ENCODE data around the gene BRD9. TPM values are rescaled to one million over a fixed set of nuclear protein-coding genes. Genes with fewer than 3 reads are reported as not detected.
"Not testable (repeated sequence)": the region's sequence is repeated elsewhere in the genome, so short reads cannot be mapped to it uniquely, and the experiment has no call there.

The BRD9 gene
- total RNA-seq, 1 donor, result 35.8 TPM

GRCh38 chr5:921456-922435 lies 29.1 kb upstream of the BRD9 start:
- TF ChIP-seq CTCF (IDR thresholded peaks at IDR 0.05; ENCODE audit: extremely low read depth, low read depth, low read length), result no peak
- no peak for DNase-seq (ENCODE audit: insufficient read length, low spot score, missing footprints)
- Histone ChIP-seq H4K20me1 (ENCODE audit: insufficient read depth, low read length) (no peaks in the 10 kb centered on the region), H3K4me3 (ENCODE audit: insufficient read depth, low read length) (no peak overlapping the region), H3K9me3 (ENCODE audit: low read depth, low read length) (no peaks in the 10 kb centered on the region), H2AFZ (ENCODE audit: low read length) (no peak overlapping the region), H3K4me2 (ENCODE audit: insufficient read depth, low read length) (no peak overlapping the region), H3K27me3 (ENCODE audit: insufficient read depth, low read length) (peaks cover 16% of the 10 kb centered on the region), H3K27ac (ENCODE audit: low read depth, low read length) (no peak overlapping the region), H3K36me3 (ENCODE audit: insufficient read depth, low read length) (peaks cover 7% of the 10 kb centered on the region), H3K4me1 (ENCODE audit: insufficient read depth, low read length) (no peaks in the 10 kb centered on the region), H3K79me2 (ENCODE audit: insufficient read depth, low read length) (no peaks in the 10 kb centered on the region)

GRCh38 chr5:920321-920720 lies 27.7 kb upstream of the BRD9 start:
- H3K9me3 ChIP-seq (ENCODE audit: low read depth, low read length), result no peaks in the 10 kb centered on the region
- no peaks in the 10 kb centered on the region for H4K20me1 ChIP-seq (ENCODE audit: insufficient read depth, low read length)
- no peak overlapping the region for H3K4me3 ChIP-seq (ENCODE audit: insufficient read depth, low read length)
- no peaks in the 10 kb centered on the region for H3K79me2 ChIP-seq (ENCODE audit: insufficient read depth, low read length)
- H2AFZ ChIP-seq (ENCODE audit: low read length), result no peak overlapping the region
- DNase-seq (ENCODE audit: insufficient read length, low spot score, missing footprints), result no peak
- no peak for TF ChIP-seq CTCF (IDR thresholded peaks at IDR 0.05; ENCODE audit: extremely low read depth, low read depth, low read length)
- no peak overlapping the region for H3K4me2 ChIP-seq (ENCODE audit: insufficient read depth, low read length)
- peaks cover 13% of the 10 kb centered on the region for H3K36me3 ChIP-seq (ENCODE audit: insufficient read depth, low read length)
- H3K27me3 ChIP-seq (ENCODE audit: insufficient read depth, low read length), result peaks cover 2% of the 10 kb centered on the region
- H3K4me1 ChIP-seq (ENCODE audit: insufficient read depth, low read length), result no peaks in the 10 kb centered on the region
- H3K27ac ChIP-seq (ENCODE audit: low read depth, low read length), result no peak overlapping the region

GRCh38 chr5:919356-920000 lies 26.9 kb upstream of the BRD9 start:
- Histone ChIP-seq H4K20me1 (ENCODE audit: insufficient read depth, low read length) (no peaks in the 10 kb centered on the region), H3K36me3 (ENCODE audit: insufficient read depth, low read length) (peaks cover 16% of the 10 kb centered on the region), H3K79me2 (ENCODE audit: insufficient read depth, low read length) (no peaks in the 10 kb centered on the region), H3K4me1 (ENCODE audit: insufficient read depth, low read length) (no peaks in the 10 kb centered on the region), H3K27ac (ENCODE audit: low read depth, low read length) (no peak overlapping the region), H3K4me2 (ENCODE audit: insufficient read depth, low read length) (no peak overlapping the region), H3K4me3 (ENCODE audit: insufficient read depth, low read length) (no peak overlapping the region), H2AFZ (ENCODE audit: low read length) (no peak overlapping the region), H3K27me3 (ENCODE audit: insufficient read depth, low read length) (no peaks in the 10 kb centered on the region), H3K9me3 (ENCODE audit: low read depth, low read length) (no peaks in the 10 kb centered on the region)
- TF ChIP-seq CTCF (IDR thresholded peaks at IDR 0.05; ENCODE audit: extremely low read depth, low read depth, low read length), result no peak
- DNase-seq (ENCODE audit: insufficient read length, low spot score, missing footprints), result no peak

GRCh38 chr5:918717-919116 lies 26.1 kb upstream of the BRD9 start:
- peaks cover 21% of the 10 kb centered on the region for H3K36me3 ChIP-seq (ENCODE audit: insufficient read depth, low read length)
- not testable (repeated sequence) for H3K27me3 ChIP-seq (ENCODE audit: insufficient read depth, low read length); H3K4me2 ChIP-seq (ENCODE audit: insufficient read depth, low read length); H3K79me2 ChIP-seq (ENCODE audit: insufficient read depth, low read length); H3K9me3 ChIP-seq (ENCODE audit: low read depth, low read length); H4K20me1 ChIP-seq (ENCODE audit: insufficient read depth, low read length); H2AFZ ChIP-seq (ENCODE audit: low read length); H3K4me3 ChIP-seq (ENCODE audit: insufficient read depth, low read length); DNase-seq (ENCODE audit: insufficient read length, low spot score, missing footprints); H3K4me1 ChIP-seq (ENCODE audit: insufficient read depth, low read length); H3K27ac ChIP-seq (ENCODE audit: low read depth, low read length)
